ENCODE measurements around the gene STARD13. TPM values are rescaled to one million over a fixed set of nuclear protein-coding genes. Genes with fewer than 3 reads are reported as not detected.

Gene STARD13
- total RNA-seq, 1 experiment from 2014 or later: 4.1 TPM

GRCh38 chr13:33090755-33091414 is 194.7 kb downstream of the STARD13 start (continued):
- TF ChIP-seq REST (IDR thresholded peaks at IDR 0.05; ENCODE audit: low read depth) (no peak), CEBPB (IDR thresholded peaks at IDR 0.05; ENCODE audit: low read depth) (no peak), ZBTB33 (IDR thresholded peaks at IDR 0.05; ENCODE audit: extremely low read depth, insufficient replicate concordance, low read length) (no peak), ELF1 (IDR thresholded peaks at IDR 0.05; ENCODE audit: borderline replicate concordance, low read depth) (no peak), ZFX (IDR thresholded peaks at IDR 0.05) (no peak), JUND (IDR thresholded peaks at IDR 0.05) (no peak), EZH2 (IDR thresholded peaks at IDR 0.05) (no peak), EGR1 (IDR thresholded peaks at IDR 0.05; ENCODE audit: low read depth) (no peak), CBX3 (IDR thresholded peaks at IDR 0.05; ENCODE audit: low read depth) (no peak), TCF7L2 (IDR thresholded peaks at IDR 0.05; ENCODE audit: borderline replicate concordance, extremely low read depth, insufficient read depth, insufficient read length) (no peak), SRF (IDR thresholded peaks at IDR 0.05; ENCODE audit: low read depth) (no peak)
- TF ChIP-seq, protein P1, sequence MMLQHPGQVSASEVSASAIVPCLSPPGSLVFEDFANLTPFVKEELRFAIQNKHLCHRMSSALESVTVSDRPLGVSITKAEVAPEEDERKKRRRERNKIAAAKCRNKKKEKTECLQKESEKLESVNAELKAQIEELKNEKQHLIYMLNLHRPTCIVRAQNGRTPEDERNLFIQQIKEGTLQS (IDR thresholded peaks at IDR 0.05): no peak
